HCT116 (cell line): ENCODE measurements around the gene IQGAP3. TPM values are rescaled to one million over a fixed set of nuclear protein-coding genes. Genes with fewer than 3 reads are reported as not detected.

Source experiments
- ATAC-seq: fragments of 200-7000 bp; cut with Tn5 transposase; 2 replicates; pipeline ENCODE4 v1.9.1; 2020; ENCODE audit warnings: mild to moderate bottlenecking, moderate library complexity
- BruUV-seq: library from RNA; stranded (reverse); fragments of 400-500 nt; replicated peaks from 2 replicates; lab custom pipeline; 2021; lab: Mats Ljungman, UMichigan
- CTCF ChIA-PET: fragments of 300-600 bp; sonication (Branson Sonifier 250); formaldehyde crosslinking; loops from one replicate; lab custom pipeline; 2021; ENCODE audit warnings: antibody characterized with exemption; lab: Charles Lee
- POLR2A ChIA-PET: fragments of 300-600, 350-600 bp; sonication (Branson Sonifier 250); formaldehyde crosslinking; loops from one replicate; lab custom pipeline; 2021; ENCODE audit warnings: antibody characterized with exemption; lab: Charles Lee
- RAD21 ChIA-PET, 2 experiments: fragments of 300-600 bp; sonication (Branson Sonifier 250); formaldehyde crosslinking; loops; one replicate each; lab custom pipeline; 2023; ENCODE audit warnings: low total read pairs in 2 of 2; ENCODE audit not compliant: uncharacterized antibody in 2 of 2, unreplicated experiment in 2 of 2, low non-redundant PET in 1 of 2; lab: Charles Lee
- DNase-seq: peaks from one replicate; pipeline ENCODE4 v3.0.0-alpha.2; 2010; ENCODE audit warnings: low read depth, low spot score
- H2AFZ ChIP-seq: fragments of 200-600 bp; shearing (Covaris generic), sonication (generic); 2 replicates; pipeline ENCODE4 v1.6.1; 2017; ENCODE audit warnings: low read depth, mixed run types, mixed read lengths, antibody characterized with exemption, low read length; ENCODE audit not compliant: poor library complexity, severe bottlenecking
- H3K27ac ChIP-seq: 2 replicates; pipeline ENCODE4 v1.5.1; 2012; ENCODE audit warnings: low read depth, low read length
- H3K27me3 ChIP-seq: fragments of 200-600 bp; sonication (generic); 2 replicates; pipeline ENCODE4 v1.6.1; 2016; ENCODE audit warnings: mixed run types, low read length, mixed read lengths; ENCODE audit not compliant: insufficient read depth
- H3K36me3 ChIP-seq, 2 experiments: fragments of 200-500 bp in 1 of 2; fragments of 200-600 bp in 1 of 2; sonication (Bioruptor generic) in 1 of 2; sonication (generic) in 1 of 2; 2 replicates each; pipeline versions ENCODE4 v1.5.1 to v1.6.1; 2014 to 2016; ENCODE audit warnings: low read length in 2 of 2, inconsistent platforms in 1 of 2, mixed read lengths in 1 of 2, mixed run types in 1 of 2; ENCODE audit not compliant: insufficient read depth in 2 of 2, control insufficient read depth in 1 of 2
- H3K4me1 ChIP-seq, 2 experiments: fragments of 200-600 bp in 1 of 2; sonication (generic) in 1 of 2; 2 replicates each; pipeline versions ENCODE4 v1.5.1 to v1.6.1; 2012 to 2017; ENCODE audit warnings: low read length in 2 of 2, inconsistent platforms in 1 of 2, mild to moderate bottlenecking in 1 of 2, mixed read lengths in 1 of 2, mixed run types in 1 of 2, moderate library complexity in 1 of 2; ENCODE audit not compliant: insufficient read depth in 2 of 2, control insufficient read depth in 1 of 2
- H3K4me2 ChIP-seq: fragments of 200-600 bp; sonication (generic); 2 replicates; pipeline ENCODE4 v1.6.1; 2017; ENCODE audit warnings: mixed run types, low read length, mixed read lengths
- H3K4me3 ChIP-seq, 2 experiments: fragments of 200-600 bp in 1 of 2; sonication (generic) in 1 of 2; replicated peaks in 1 of 2; 2 replicates each; pipeline ENCODE4 v1.5.1; 2011 to 2016; ENCODE audit warnings: low read length in 2 of 2, control low read depth in 1 of 2, low read depth in 1 of 2, mild to moderate bottlenecking in 1 of 2, mixed read lengths in 1 of 2, mixed run types in 1 of 2
- H3K79me2 ChIP-seq: fragments of 200-600 bp; sonication (generic); 2 replicates; pipeline ENCODE4 v1.6.1; 2017; ENCODE audit warnings: mild to moderate bottlenecking, mixed run types, low read length, moderate library complexity, mixed read lengths; ENCODE audit not compliant: insufficient read depth
- H3K9ac ChIP-seq: fragments of 200-600 bp; sonication (generic); 2 replicates; pipeline ENCODE4 v1.6.1; 2016; ENCODE audit warnings: low read length, mixed read lengths
- H3K9me2 ChIP-seq: fragments of 200-600 bp; sonication (generic), shearing (Covaris generic); 2 replicates; pipeline ENCODE4 v1.6.1; 2017; ENCODE audit warnings: mixed run types, mild to moderate bottlenecking, moderate library complexity; ENCODE audit not compliant: insufficient read depth
- H3K9me3 ChIP-seq, 2 experiments: fragments of 200-500 bp in 1 of 2; fragments of 200-600 bp in 1 of 2; sonication (Bioruptor generic) in 1 of 2; sonication (generic) in 1 of 2; 2 replicates each; pipeline ENCODE4 v1.6.1; 2014 to 2017; ENCODE audit warnings: low read length in 2 of 2, mixed read lengths in 2 of 2, inconsistent platforms in 1 of 2, low read depth in 1 of 2, mild to moderate bottlenecking in 1 of 2, mixed run types in 1 of 2, moderate library complexity in 1 of 2; ENCODE audit not compliant: control insufficient read depth in 1 of 2, insufficient read depth in 1 of 2
- H4K20me1 ChIP-seq: fragments of 200-600 bp; sonication (generic), shearing (Covaris generic); 2 replicates; pipeline ENCODE4 v1.6.1; 2017; ENCODE audit warnings: mixed run types, mild to moderate bottlenecking, moderate library complexity; ENCODE audit not compliant: insufficient read depth
- ATF3 ChIP-seq: IDR thresholded peaks from 2 replicates; pipeline ENCODE4 v1.6.1; 2012
- CBX3 ChIP-seq: IDR thresholded peaks from 2 replicates; pipeline ENCODE4 v1.6.1; 2012; ENCODE audit warnings: low read depth
- EGR1 ChIP-seq: IDR thresholded peaks from 2 replicates; pipeline ENCODE4 v1.6.1; 2012; ENCODE audit warnings: low read depth
- FOSL1 ChIP-seq: IDR thresholded peaks from 2 replicates; pipeline ENCODE4 v1.6.1; 2012; ENCODE audit warnings: low read depth
- JUND ChIP-seq: IDR thresholded peaks from 2 replicates; pipeline ENCODE4 v1.6.1; 2012
- MAX ChIP-seq: IDR thresholded peaks from 2 replicates; pipeline ENCODE4 v1.6.1; 2012
- POLR2A ChIP-seq: IDR thresholded peaks from 2 replicates; pipeline ENCODE4 v1.7.0; 2011; ENCODE audit warnings: borderline replicate concordance; ENCODE audit not compliant: insufficient read depth, insufficient read length; ENCODE audit errors: extremely low read depth
- POLR2AphosphoS5 ChIP-seq: IDR thresholded peaks from 2 replicates; pipeline ENCODE4 v1.6.1; 2011; ENCODE audit warnings: mild to moderate bottlenecking, low read depth, low read length, moderate library complexity
- RAD21 ChIP-seq: IDR thresholded peaks from 2 replicates; pipeline ENCODE4 v1.6.1; 2012; ENCODE audit warnings: low read depth, mild to moderate bottlenecking
- SP1 ChIP-seq: IDR thresholded peaks from 2 replicates; pipeline ENCODE4 v1.6.1; 2012; ENCODE audit warnings: low read depth
- ZFX ChIP-seq: fragments of 450-650 bp; IDR thresholded peaks from 2 replicates; pipeline ENCODE4 v1.6.1; 2017
- ZNF274 ChIP-seq: fragments of 200-500 bp; sonication (Bioruptor generic); IDR thresholded peaks from 2 replicates; pipeline ENCODE4 v1.6.1; 2014; ENCODE audit warnings: mild to moderate bottlenecking, low read depth, low read length, inconsistent platforms
- intact Hi-C: fragments of 100-400 bp; cut with micrococcal nuclease; formaldehyde crosslinking; loops from 2 replicates; pipeline ENCODE4 v1.10.0; 2022
- total RNA-seq: library from RNA; stranded (reverse); gene quantifications from one replicate; pipeline ENCODE4 v1.2.1, GENCODE V29; 2021; ENCODE audit not compliant: unreplicated experiment

IQGAP3 gene
- total RNA-seq, 1 experiment from 2014 or later: 38.8 TPM

DNA sequence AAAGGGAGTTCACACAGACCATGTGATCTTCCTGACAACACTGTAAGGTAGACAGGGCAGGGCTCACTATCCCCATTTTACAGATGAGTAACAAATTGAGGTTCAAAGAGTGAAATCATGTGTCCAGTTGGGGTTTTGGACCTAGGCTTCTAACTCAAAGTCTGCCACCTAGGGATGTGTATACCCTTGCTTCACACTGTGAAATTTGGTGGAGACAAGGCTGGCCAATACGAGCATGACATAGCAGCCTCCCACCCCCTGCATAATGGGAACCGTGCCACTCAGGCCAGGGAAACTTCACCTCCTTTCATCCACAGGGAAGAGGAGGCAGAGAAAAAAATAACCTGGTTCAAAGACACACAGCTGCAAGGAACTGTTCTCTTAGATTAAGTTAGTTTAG lies 6.8 kb downstream of the IQGAP3 start:
- intact Hi-C loops: no loop called here
- no peaks in the 10 kb centered on the region for H3K4me1 ChIP-seq
- no peak overlapping the region for H3K4me3 ChIP-seq
- peaks cover 7 to 8% of the 10 kb centered on the region in 2 experiments; a peak in 3 of 4 replicates for H3K36me3 ChIP-seq
- H3K79me2 ChIP-seq: peaks cover 9% of the 10 kb centered on the region; the same call in 1 of the 2 replicates
- H4K20me1 ChIP-seq: no peaks in the 10 kb centered on the region
- H3K27me3 ChIP-seq: no peaks in the 10 kb centered on the region
- ATAC-seq (no peak), DNase-seq (no peak)
- no peak overlapping the region for H3K27ac ChIP-seq
- ChIA-PET CTCF (no interaction called here), RAD21 (no interaction called here), POLR2A (no interaction called here)
- no peaks in the 10 kb centered on the region for H3K9me2 ChIP-seq
- TF ChIP-seq ZNF274 (no peak), ZFX (no peak), EGR1 (no peak), SP1 (no peak), FOSL1 (no peak), POLR2AphosphoS5 (no peak), ATF3 (no peak)
- H3K9me3 ChIP-seq: no peaks in the 10 kb centered on the region
- no TSS peak for BruUV-seq
- H2AFZ ChIP-seq: no peak overlapping the region
- H3K9ac ChIP-seq: no peak overlapping the region
- H3K4me2 ChIP-seq: no peak overlapping the region

DNA sequence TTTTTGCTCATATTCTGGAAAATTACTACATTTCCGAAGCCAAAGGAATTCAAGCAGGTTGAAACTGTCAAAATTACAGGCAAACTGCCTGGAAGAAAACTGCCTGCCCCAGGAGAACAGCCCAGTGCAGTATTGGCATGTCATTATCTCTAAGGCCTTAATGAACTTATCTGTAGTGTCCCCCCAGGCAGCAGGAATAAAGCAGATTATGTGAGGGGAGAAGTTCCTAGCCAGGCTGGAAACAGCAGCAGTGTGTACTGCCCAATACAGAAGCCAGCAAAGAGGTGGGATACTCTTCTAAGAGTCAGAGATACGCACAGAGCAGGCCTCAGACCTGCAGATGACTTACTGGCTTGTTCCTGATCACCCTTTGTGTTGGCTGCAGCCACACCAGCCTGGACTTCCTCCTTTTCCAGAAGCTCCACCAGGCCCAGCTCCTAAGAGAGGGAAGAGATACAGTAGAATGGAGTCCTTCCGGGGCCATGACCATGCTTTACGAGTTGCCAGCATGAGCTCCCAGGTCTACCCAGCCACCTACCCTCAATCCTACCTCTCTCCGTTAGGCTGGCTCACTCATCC lies 11.7 kb downstream of the IQGAP3 start:
- no peak for ATAC-seq
- no TSS peak for BruUV-seq
- Histone ChIP-seq H3K27ac (no peak overlapping the region), H3K4me3 (no peak overlapping the region), H3K36me3 (peaks cover 16 to 18% of the 10 kb centered on the region in 2 experiments; a peak in 3 of 4 replicates), H3K27me3 (no peaks in the 10 kb centered on the region), H4K20me1 (no peaks in the 10 kb centered on the region), H3K4me2 (no peak overlapping the region), H3K4me1 (no peaks in the 10 kb centered on the region), H3K9me3 (no peaks in the 10 kb centered on the region), H2AFZ (no peak overlapping the region), H3K79me2 (no peaks in the 10 kb centered on the region), H3K9ac (no peak overlapping the region), H3K9me2 (no peaks in the 10 kb centered on the region)
- intact Hi-C loops: no loop called here
- DNase-seq: no peak
- ChIA-PET CTCF (no interaction called here), POLR2A (no interaction called here), RAD21 (no interaction called here)
- no peak for TF ChIP-seq MAX
- TF ChIP-seq POLR2A: no peak
- no peak for TF ChIP-seq EGR1
- TF ChIP-seq CBX3: no peak
- no peak for TF ChIP-seq RAD21
- TF ChIP-seq JUND: no peak
- no peak for TF ChIP-seq POLR2AphosphoS5
- TF ChIP-seq ATF3: no peak
